HFF-Myc (cell line): Measurements from ENCODE around the gene NFIX.

Experiments used
- DNase-seq: peaks from one replicate; pipeline ENCODE4 v3.0.0-alpha.2; 2011; ENCODE audit warnings: low read depth; ENCODE audit errors: extremely low read depth
- H3K4me3 ChIP-seq: replicated peaks from 2 replicates; pipeline ENCODE4 v1.5.1; 2011; ENCODE audit warnings: low read depth, mild to moderate bottlenecking, control low read depth, low read length
- CTCF ChIP-seq: IDR thresholded peaks from 2 replicates; pipeline ENCODE4 v1.5.1; 2012; ENCODE audit warnings: mild to moderate bottlenecking, low read depth, low read length, control low read depth; ENCODE audit errors: missing control alignments

Gene NFIX

GRCh38 chr19:13138916-13139198, 143.6 kb downstream of the NFIX start:
- TF ChIP-seq CTCF, result no peak
- no peak for DNase-seq

GRCh38 chr19:13139633-13140311, 144.5 kb downstream of the NFIX start:
- DNase-seq, result no peak
- no peak overlapping the region for H3K4me3 ChIP-seq
- TF ChIP-seq CTCF, result no peak

More at GRCh38 chr19:13138916-13139198, 143.6 kb downstream of the NFIX start:
- H3K4me3 ChIP-seq, result no peak overlapping the region

GRCh38 chr19:13146763-13147563, 151.7 kb downstream of the NFIX start:
- 0 out of 2 replicates have a peak overlapping the region, but pooled peaks have one; percentile 8 for H3K4me3 ChIP-seq
- no peak for TF ChIP-seq CTCF
- DNase-seq, result peak; percentile 96
